ENCODE measurements around the gene ZFAND3. TPM values are rescaled to one million over a fixed set of nuclear protein-coding genes. Genes with fewer than 3 reads are reported as not detected.

The ZFAND3 gene
- total and polyA plus RNA-seq, 9 donors: 16.6 to 220 (median 51.9) TPM

DNA sequence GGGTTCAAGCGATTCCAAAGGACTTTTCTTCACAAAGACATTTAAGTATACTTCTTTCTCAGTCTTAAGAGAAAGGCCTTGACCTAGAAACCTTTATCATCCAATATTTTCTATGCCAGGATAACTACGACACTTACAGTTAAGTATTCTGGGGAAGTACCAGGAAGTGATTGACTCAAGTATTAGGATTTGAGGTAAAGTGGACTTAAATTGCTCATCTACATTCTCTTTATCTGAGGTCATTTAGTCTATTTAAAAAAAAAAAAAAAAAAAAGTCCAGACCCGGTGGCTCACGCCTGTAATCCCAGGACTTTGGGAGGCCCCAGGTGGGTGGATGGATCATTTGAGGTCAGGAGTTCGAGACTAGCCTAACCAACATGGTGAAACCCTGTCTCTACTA is 114.7 kb downstream of the ZFAND3 start:
- Histone ChIP-seq H3K4me3 (no peak overlapping the region), H3K9me3 (no peaks in the 10 kb centered on the region), H3K4me1 (ENCODE audit: insufficient read depth) (no peaks in the 10 kb centered on the region), H3K36me3 (no peaks in the 10 kb centered on the region), H3K27ac (no peak overlapping the region), H3K27me3 (no peaks in the 10 kb centered on the region)
- intact Hi-C loops (cut with DNase I): no loop called here
- WGBS, 3 donors: 95 to 98% (median 96%) methylated on average over 5 of the region's 5 CpGs
- TF ChIP-seq EP300 (IDR thresholded peaks at IDR 0.05): no peak
- no peak for TF ChIP-seq POLR2A (IDR thresholded peaks at IDR 0.05)
- TF ChIP-seq CTCF (IDR thresholded peaks at IDR 0.05): no peak
- no peak for DNase-seq

GRCh38 chr6:37936150-37936549 is 116.6 kb downstream of the ZFAND3 start:
- TF ChIP-seq EP300 (IDR thresholded peaks at IDR 0.05) (no peak), CTCF (IDR thresholded peaks at IDR 0.05) (no peak), POLR2A (IDR thresholded peaks at IDR 0.05) (no peak)
- H3K4me1 ChIP-seq (ENCODE audit: insufficient read depth): no peaks in the 10 kb centered on the region
- intact Hi-C loops (cut with DNase I): no loop called here

DNA sequence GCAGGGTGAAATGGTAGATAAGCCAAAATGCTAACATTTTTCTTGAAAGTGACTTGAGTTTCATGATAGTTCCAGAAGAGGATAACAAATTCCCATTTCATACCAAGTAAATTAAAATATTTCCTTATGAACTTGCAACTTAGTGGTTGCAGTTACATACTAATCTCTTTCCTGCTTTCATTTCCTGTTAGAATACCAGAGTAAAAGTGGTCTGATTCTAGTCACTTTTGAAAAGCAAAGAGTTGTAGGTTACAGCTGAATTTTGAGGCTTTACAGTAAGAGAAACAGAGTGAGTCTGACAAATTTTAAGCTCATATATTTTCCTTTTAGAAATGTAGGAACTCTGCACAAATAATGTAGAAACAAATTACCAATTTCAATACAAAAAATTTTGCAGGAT is 117.4 kb downstream of the ZFAND3 start:
- DNase-seq: no peak
- no peaks in the 10 kb centered on the region for H3K9me3 ChIP-seq
- TF ChIP-seq POLR2A (IDR thresholded peaks at IDR 0.05) (no peak), EP300 (IDR thresholded peaks at IDR 0.05) (no peak), CTCF (IDR thresholded peaks at IDR 0.05) (no peak)
- H3K4me1 ChIP-seq (ENCODE audit: insufficient read depth): no peaks in the 10 kb centered on the region
- H3K36me3 ChIP-seq: no peaks in the 10 kb centered on the region
- no peaks in the 10 kb centered on the region for H3K27me3 ChIP-seq
- H3K27ac ChIP-seq: no peak overlapping the region
- intact Hi-C loops (cut with DNase I): no loop called here
- no peak overlapping the region for H3K4me3 ChIP-seq

More at GRCh38 chr6:37936150-37936549, 116.6 kb downstream of the ZFAND3 start:
- H3K4me3 ChIP-seq: no peak overlapping the region
- H3K27ac ChIP-seq: no peak overlapping the region
- DNase-seq: no peak
- no peaks in the 10 kb centered on the region for H3K36me3 ChIP-seq
- H3K9me3 ChIP-seq: no peaks in the 10 kb centered on the region
- WGBS, 3 donors: 95 to 97% (median 96%) methylated on average over 2 of the region's 2 CpGs
- no peaks in the 10 kb centered on the region for H3K27me3 ChIP-seq

DNA sequence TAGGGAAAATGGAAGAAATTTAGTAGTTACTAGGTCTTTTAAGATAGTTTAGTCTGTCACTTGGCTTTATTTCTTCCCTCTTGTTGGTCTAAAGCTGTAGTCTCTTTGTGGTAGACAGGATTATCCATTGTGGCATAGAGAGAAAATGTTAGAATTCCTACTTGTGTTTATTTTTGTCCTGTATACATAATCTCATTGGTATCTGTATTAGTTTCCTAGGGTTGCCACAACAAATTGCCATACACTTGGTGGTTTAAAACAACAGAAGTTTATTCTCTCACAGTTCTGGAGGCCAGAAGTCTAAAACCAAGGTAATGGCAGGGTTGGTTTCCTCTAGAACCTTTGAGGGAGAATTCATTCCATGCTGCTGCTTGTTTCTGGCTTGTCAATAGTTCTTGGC is 119.4 kb downstream of the ZFAND3 start:
- Histone ChIP-seq H3K9me3 (no peaks in the 10 kb centered on the region), H3K4me3 (no peak overlapping the region), H3K27ac (no peak overlapping the region), H3K4me1 (ENCODE audit: insufficient read depth) (peaks cover 2% of the 10 kb centered on the region), H3K27me3 (no peaks in the 10 kb centered on the region), H3K36me3 (no peaks in the 10 kb centered on the region)
- no peak for DNase-seq
- intact Hi-C loops (cut with DNase I): no loop called here
- TF ChIP-seq CTCF (IDR thresholded peaks at IDR 0.05) (no peak), POLR2A (IDR thresholded peaks at IDR 0.05) (no peak), EP300 (IDR thresholded peaks at IDR 0.05) (no peak)
